ENCODE data around the gene USP24. TPM values are rescaled to one million over a fixed set of nuclear protein-coding genes. Genes with fewer than 3 reads are reported as not detected.

Gene USP24
- total RNA-seq, 1 experiment from 2014 or later = 38.5 TPM

DNA sequence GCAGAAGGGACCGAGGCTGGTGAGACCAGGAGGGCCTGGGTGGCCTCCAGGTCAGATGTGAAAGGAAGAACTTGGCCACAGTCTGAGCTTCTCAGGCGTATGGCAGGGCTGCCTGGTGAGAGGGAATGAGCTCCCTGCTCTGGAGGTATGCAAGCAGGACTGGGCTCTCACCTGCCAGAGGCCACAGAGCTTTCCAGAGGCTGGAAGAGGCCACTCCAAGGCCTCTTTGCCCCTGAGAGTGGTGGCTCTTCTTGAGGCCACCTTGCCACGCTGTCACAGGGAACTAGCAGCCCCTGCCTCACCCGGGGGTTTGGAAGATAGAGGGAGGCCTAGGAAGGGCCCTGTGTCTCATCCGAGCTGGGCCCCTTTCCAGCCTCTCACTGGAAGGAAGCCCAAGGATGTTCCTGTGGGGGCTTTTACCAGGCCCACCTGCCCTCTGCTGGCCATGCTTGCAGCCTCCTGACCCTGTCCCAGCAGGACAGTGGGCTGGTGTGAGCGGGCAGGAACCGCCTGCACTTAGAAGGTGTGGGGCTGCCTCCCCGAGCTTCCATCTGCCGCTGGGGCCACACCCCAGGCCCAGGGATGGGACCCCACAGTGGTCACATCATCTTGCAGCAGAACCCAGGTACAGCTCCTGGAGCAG, 165.8 kb downstream of the USP24 start:
- POLR2A ChIA-PET (ENCODE audit: unreplicated experiment) = no interaction called here
- CTCF ChIA-PET = no interaction called here
- H2AFZ ChIP-seq (ENCODE audit: low read length) = no peak overlapping the region
- H4K20me1 ChIP-seq (ENCODE audit: low read length) = no peaks in the 10 kb centered on the region
- H3F3A ChIP-seq (ENCODE audit: low read length, unreplicated experiment) = no peaks in the 10 kb centered on the region
- H3K9ac ChIP-seq (ENCODE audit: low read length) = no peak overlapping the region
- no peaks in the 10 kb centered on the region for H3K36me3 ChIP-seq (ENCODE audit: low read depth, low read length)
- no peak overlapping the region for H3K4me2 ChIP-seq (ENCODE audit: low read length)
- H3K9me3 ChIP-seq (ENCODE audit: low read length) = no peaks in the 10 kb centered on the region
- no peak for DNase-seq
- no peak overlapping the region for H3K27ac ChIP-seq (ENCODE audit: low read length)
- no TSS peak for BruUV-seq (replicated peaks)
- H3K4me1 ChIP-seq (ENCODE audit: insufficient read depth, low read length) = no peaks in the 10 kb centered on the region
- H3K9me2 ChIP-seq (replicated peaks; ENCODE audit: low read length) = no peaks in the 10 kb centered on the region
- H3K27me3 ChIP-seq (ENCODE audit: low read length) = no peaks in the 10 kb centered on the region
- no peak for TF ChIP-seq EZH2phosphoT487 (IDR thresholded peaks at IDR 0.05; ENCODE audit: borderline replicate concordance, low read length)
- TF ChIP-seq, protein P1, sequence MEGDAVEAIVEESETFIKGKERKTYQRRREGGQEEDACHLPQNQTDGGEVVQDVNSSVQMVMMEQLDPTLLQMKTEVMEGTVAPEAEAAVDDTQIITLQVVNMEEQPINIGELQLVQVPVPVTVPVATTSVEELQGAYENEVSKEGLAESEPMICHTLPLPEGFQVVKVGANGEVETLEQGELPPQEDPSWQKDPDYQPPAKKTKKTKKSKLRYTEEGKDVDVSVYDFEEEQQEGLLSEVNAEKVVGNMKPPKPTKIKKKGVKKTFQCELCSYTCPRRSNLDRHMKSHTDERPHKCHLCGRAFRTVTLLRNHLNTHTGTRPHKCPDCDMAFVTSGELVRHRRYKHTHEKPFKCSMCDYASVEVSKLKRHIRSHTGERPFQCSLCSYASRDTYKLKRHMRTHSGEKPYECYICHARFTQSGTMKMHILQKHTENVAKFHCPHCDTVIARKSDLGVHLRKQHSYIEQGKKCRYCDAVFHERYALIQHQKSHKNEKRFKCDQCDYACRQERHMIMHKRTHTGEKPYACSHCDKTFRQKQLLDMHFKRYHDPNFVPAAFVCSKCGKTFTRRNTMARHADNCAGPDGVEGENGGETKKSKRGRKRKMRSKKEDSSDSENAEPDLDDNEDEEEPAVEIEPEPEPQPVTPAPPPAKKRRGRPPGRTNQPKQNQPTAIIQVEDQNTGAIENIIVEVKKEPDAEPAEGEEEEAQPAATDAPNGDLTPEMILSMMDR (conservative IDR thresholded peaks at IDR 0.05; ENCODE audit: low read depth, low read length) = no peak
- intact Hi-C loops (cut with micrococcal nuclease) = no loop called here
- H3K79me2 ChIP-seq (ENCODE audit: low read length) = no peaks in the 10 kb centered on the region
- H3K4me3 ChIP-seq (ENCODE audit: low read length) = no peak overlapping the region
- no peak for ATAC-seq

DNA sequence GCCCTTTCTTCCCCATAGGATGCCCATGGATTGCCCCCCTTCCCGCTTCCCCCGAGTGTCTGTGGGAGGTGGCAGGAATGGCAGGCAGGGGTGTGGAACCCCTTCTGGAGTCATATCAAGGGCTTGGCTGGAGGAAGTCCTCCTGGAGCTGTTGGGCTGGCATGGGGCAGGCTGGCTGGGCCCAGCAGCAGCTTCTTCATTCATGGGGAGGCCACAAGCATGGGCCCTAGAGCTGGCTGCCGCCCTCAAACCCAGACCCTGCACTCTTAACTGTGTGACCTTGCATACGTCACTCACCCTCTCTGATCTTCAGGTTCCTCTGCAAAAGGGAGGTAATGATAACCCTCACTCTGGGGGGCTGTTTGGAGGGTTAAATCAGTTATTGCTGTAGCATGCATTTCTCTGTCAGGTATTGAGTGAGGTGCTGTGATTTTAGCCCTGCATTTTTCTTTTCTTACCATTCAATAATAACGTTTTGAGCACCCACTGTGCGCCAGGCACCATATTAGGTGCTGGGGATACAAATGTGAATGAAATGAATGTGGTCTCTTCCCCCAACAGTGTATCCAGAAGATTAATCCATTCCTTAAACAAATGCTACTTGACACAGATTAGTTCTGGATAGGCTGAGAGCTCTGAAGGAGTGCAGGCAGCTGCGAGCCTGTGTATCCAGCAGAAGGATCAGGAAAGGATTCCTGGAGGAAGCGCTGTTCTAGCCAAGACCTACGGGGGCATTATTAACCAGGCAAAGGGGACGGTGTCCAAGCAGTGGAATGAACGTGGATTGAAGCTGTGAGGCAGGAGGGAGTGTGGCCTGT, 166.5 kb downstream of the USP24 start:
- no peak for ATAC-seq
- intact Hi-C loops (cut with micrococcal nuclease) = no loop called here
- TF ChIP-seq EZH2phosphoT487 (IDR thresholded peaks at IDR 0.05; ENCODE audit: borderline replicate concordance, low read length) = no peak
- TF ChIP-seq EZH2 (IDR thresholded peaks at IDR 0.05; ENCODE audit: low read length, unreplicated experiment) = no peak
- TF ChIP-seq, protein P1 (conservative IDR thresholded peaks at IDR 0.05; ENCODE audit: low read depth, low read length) = no peak
- Histone ChIP-seq H3K27ac (ENCODE audit: low read length) (no peak overlapping the region), H3K9me3 (ENCODE audit: low read length) (no peaks in the 10 kb centered on the region), H3K79me2 (ENCODE audit: low read length) (no peaks in the 10 kb centered on the region), H3K27me3 (ENCODE audit: low read length) (no peaks in the 10 kb centered on the region), H3K4me3 (ENCODE audit: low read length) (no peak overlapping the region), H3K36me3 (ENCODE audit: low read depth, low read length) (no peaks in the 10 kb centered on the region), H4K20me1 (ENCODE audit: low read length) (no peaks in the 10 kb centered on the region), H3K4me2 (ENCODE audit: low read length) (no peak overlapping the region), H3F3A (ENCODE audit: low read length, unreplicated experiment) (no peaks in the 10 kb centered on the region), H3K9me2 (replicated peaks; ENCODE audit: low read length) (no peaks in the 10 kb centered on the region), H2AFZ (ENCODE audit: low read length) (no peak overlapping the region), H3K9ac (ENCODE audit: low read length) (no peak overlapping the region), H3K4me1 (ENCODE audit: insufficient read depth, low read length) (no peaks in the 10 kb centered on the region)
- POLR2A ChIA-PET (ENCODE audit: unreplicated experiment) = no interaction called here
- BruUV-seq (replicated peaks) = no TSS peak
- CTCF ChIA-PET = no interaction called here
- DNase-seq = no peak

DNA sequence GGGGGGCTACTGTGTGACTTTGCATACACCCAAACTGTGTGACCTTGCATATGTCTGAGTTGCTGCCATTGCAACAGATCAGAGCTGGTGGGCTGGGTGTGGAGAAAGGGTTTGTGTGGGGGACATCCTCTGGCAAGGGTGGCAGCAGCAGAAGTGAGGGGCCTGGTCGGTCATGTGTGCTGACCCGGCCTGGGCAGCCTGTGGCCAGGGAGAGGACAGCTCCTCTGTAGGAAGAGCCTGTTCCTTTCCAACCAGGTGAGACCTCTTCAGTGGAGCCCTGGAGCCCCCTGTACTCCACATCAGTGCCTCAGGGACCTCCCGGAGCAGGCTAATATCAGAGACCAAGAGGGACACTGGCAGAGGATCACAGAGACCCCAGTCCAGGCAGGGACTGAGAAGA, 167.6 kb downstream of the USP24 start:
- Histone ChIP-seq H2AFZ (ENCODE audit: low read length) (no peak overlapping the region), H3F3A (ENCODE audit: low read length, unreplicated experiment) (no peaks in the 10 kb centered on the region), H3K9me3 (ENCODE audit: low read length) (no peaks in the 10 kb centered on the region), H3K27ac (ENCODE audit: low read length) (no peak overlapping the region), H4K20me1 (ENCODE audit: low read length) (no peaks in the 10 kb centered on the region), H3K4me3 (ENCODE audit: low read length) (no peak overlapping the region), H3K9me2 (replicated peaks; ENCODE audit: low read length) (no peaks in the 10 kb centered on the region), H3K27me3 (ENCODE audit: low read length) (no peaks in the 10 kb centered on the region), H3K4me2 (ENCODE audit: low read length) (no peak overlapping the region), H3K79me2 (ENCODE audit: low read length) (no peaks in the 10 kb centered on the region), H3K9ac (ENCODE audit: low read length) (no peak overlapping the region), H3K4me1 (ENCODE audit: insufficient read depth, low read length) (no peaks in the 10 kb centered on the region), H3K36me3 (ENCODE audit: low read depth, low read length) (no peaks in the 10 kb centered on the region)
- TF ChIP-seq, protein P1 (conservative IDR thresholded peaks at IDR 0.05; ENCODE audit: low read depth, low read length) = no peak
- TF ChIP-seq EZH2 (IDR thresholded peaks at IDR 0.05; ENCODE audit: low read length, unreplicated experiment) (no peak), EZH2phosphoT487 (IDR thresholded peaks at IDR 0.05; ENCODE audit: borderline replicate concordance, low read length) (no peak)
- intact Hi-C loops (cut with micrococcal nuclease) = no loop called here
- DNase-seq = no peak
- ATAC-seq = no peak
- BruUV-seq (replicated peaks) = no TSS peak
- POLR2A ChIA-PET (ENCODE audit: unreplicated experiment) = no interaction called here
- CTCF ChIA-PET = no interaction called here

Data from PC-3 (cell line).